GM19099 (cell line): Measurements from ENCODE around the gene UBTF.

Experiments used
- POLR2A ChIP-seq: IDR thresholded peaks from 3 replicates; pipeline ENCODE4 v1.6.1; 2011; ENCODE audit warnings: low read depth; ENCODE audit not compliant: insufficient read length; ENCODE audit errors: extremely low read depth

The UBTF gene

DNA sequence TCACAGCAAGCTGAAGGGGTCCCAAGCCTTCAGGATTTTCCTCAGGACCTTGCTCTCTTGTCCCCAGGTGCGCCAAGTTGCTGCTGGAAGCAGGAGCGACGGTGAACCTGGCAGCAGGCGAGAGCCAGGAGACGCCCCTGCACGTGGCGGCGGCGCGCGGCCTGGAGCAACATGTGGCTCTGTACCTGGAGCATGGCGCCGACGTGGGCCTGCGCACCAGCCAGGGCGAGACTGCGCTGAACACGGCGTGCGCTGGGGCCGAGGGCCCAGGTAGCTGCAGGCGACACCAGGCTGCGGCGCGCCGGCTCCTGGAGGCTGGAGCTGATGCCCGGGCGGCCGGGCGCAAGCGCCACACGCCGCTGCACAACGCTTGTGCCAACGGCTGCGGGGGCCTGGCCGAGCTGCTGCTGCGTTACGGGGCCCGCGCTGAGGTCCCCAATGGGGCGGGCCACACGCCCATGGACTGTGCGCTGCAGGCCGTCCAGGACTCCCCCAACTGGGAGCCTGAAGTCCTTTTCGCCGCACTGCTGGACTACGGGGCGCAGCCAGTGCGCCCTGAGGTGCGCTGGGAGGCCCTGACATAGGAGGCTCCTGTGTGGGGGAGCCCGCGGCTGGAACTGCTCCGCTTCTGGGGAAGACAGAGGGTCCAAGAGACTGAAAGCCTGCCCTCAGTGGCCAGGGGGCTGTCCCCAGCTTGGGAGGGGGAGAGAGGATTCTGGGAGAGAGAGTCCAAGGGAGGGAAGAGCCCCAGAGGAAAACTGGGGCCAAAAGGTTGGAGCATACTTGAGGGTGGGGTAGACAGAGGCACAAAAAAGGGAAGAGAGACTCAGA lies 42.6 kb downstream of the UBTF start:
- no peak for TF ChIP-seq POLR2A

DNA sequence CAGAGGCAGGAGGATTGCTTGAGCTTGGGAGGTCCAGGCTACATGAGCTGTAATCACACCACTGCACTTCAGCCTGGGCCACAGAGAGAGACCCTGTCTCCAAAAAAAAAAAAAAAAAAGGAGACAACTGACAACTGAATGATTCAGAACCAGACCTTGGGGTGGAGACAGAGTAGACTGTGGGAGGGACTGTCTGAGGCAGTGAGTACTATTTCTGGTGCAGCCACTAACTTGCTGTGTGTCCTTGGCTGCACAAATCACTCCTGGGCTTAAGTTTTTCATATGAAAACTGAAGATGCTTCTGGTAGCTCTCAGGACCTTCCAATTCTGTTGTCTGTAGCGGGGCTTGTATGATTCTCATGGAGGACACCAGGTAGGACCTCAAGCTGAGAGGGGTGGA lies 43.2 kb downstream of the UBTF start:
- TF ChIP-seq POLR2A = no peak

GRCh38 chr17:44174427-44174826 lies 45.0 kb downstream of the UBTF start:
- TF ChIP-seq POLR2A = no peak

GRCh38 chr17:44171931-44172455 lies 47.5 kb downstream of the UBTF start:
- no peak for TF ChIP-seq POLR2A

- no peak for TF ChIP-seq POLR2A
These were observed 48.8 kb downstream of the UBTF start, which contains the start of gene ASB16 for GRCh38 chr17:44170499-44171201. Gene ASB16, plus strand, starts transcription at chr17:44170704. Its CDS starts 86 bp downstream, at chr17:44170790.

GRCh38 chr17:44170135-44170498 lies 49.4 kb downstream of the UBTF start:
- TF ChIP-seq POLR2A = no peak

DNA sequence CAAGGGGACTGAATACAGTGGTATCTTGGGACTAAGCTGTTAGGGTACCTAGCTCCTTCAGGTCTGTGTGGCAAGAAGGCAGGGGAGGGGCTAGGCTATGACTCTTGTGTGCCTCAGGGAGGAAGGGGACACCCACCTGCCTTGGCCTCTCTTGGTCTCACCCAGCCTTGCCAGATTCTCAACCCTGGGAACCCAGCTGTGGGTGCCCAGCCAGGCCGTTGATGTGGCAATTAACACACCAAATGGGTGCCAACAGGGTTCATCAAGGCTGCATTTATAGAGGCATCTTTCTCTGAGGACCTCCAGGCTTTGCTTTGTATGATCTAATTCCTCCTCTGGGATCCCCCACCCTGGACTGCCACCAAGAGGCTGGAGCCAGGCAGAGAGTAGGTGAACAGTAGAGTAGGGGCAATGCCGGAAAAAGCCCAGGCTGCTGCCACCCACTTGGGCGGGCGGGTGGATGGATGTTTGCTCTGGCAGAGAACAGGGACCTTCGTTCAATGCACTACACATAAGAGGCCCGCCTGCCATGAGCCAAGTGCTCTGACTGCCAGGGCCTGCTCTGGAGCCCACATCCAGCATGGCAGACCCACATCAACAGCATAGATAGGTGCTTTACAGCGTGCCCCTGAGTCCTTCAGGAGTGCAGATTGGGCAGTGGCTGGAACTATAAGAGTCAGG lies 52.2 kb downstream of the UBTF start:
- no peak for TF ChIP-seq POLR2A

DNA sequence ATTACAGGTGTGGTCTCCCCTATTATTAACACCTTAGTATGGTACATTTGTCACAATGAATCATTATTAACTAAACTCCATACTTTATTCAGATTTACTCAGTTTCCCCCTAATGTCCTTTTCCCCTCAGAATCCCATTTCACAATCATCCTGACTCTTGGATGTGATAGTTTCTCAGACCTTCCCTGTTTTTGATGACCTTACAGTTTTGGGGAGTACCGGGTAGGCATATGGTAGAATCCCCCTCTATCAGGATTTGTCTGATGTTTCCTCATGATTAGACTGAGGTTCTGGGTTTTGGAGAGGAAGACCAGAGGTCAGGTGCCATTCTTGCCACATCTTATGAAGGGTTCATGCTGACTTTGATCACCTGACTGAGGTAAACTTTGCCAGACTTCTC lies 55.0 kb downstream of the UBTF start:
- TF ChIP-seq POLR2A = no peak

DNA sequence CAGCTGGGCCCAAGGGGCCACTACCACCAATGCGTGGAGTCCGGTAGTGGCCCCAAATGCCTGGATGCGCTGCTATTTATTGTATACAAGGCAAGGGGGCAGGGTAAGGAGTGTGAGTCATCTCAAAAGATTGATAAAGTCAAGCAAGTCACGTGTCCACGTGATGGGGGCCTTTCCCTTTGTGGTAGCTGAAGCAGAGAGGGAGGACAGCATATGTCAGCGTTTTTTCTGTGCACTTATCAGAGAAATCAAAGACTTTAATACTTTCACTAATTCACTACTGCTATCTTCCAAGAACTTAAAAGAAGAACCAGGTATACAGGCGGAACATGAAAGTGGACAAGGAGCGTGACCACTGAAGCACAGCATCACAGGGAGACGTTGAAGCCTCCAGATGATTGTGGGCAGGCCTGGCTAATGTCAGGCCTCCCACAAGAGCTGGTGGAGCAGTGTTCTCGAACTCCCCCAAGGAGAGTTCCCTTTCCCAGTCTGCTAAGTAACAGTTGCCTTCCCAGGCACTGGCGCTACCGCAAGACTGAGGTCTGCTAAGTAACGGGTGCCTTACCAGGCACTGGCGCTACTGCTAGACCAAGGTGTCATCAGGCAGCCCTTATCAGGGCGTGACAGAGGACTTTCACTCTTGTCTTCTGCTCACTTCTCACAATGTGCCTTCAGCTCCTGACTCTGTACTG lies 59.8 kb downstream of the UBTF start:
- TF ChIP-seq POLR2A = no peak

DNA sequence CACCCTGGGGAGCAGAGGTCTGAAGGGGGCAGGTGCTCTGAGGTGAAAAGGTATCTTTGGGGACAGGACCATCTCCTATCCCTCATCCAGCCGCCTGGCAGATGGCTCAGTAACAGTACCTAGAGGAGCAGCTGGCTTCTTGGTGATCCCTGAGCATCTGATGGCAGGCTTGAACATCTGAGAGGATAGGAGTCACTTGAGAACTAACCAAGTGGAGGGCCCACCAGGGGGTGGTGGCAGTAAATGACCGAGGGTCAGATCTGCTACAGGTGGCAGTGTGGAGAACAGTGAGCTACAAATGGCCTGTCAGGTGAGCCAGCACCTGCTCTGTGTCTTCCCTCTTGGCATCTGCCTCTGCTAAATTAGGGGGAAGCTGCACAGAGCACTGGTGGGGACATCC lies 64.0 kb downstream of the UBTF start:
- no peak for TF ChIP-seq POLR2A
